ENCODE data around the gene GLRA1.

GLRA1 gene

GRCh38 chr5:151772846-151773561 is 151.6 kb downstream of the GLRA1 start:
- no peak for TF ChIP-seq ZNF274 (IDR thresholded peaks at IDR 0.05; ENCODE audit: low read depth, low read length)
- H3K4me3 ChIP-seq (ENCODE audit: low read length) = peak overlapping the region; percentile 86

Data from GM08714 (cell line).